H1 (cell line): ENCODE data around the gene ZNF516. TPM values are rescaled to one million over a fixed set of nuclear protein-coding genes. Genes with fewer than 3 reads are reported as not detected.
A peak's percentile ranks its signal among the peaks of the same experiment; 100 is the strongest.

Experiments used
- CTCF ChIA-PET: fragments of 300-600 bp; sonication (Branson Sonifier 250); formaldehyde crosslinking; loops from one replicate; lab custom pipeline; 2021; ENCODE audit not compliant: partially characterized antibody; lab: Charles Lee
- POLR2A ChIA-PET: fragments of 300-600 bp; sonication (Branson Sonifier 250); formaldehyde crosslinking; loops from one replicate; lab custom pipeline; 2021; ENCODE audit warnings: inconsistent platforms; ENCODE audit not compliant: partially characterized antibody; lab: Charles Lee
- DNase-seq, 2 experiments: peaks; one replicate each; pipeline versions ENCODE4 v3.0.0 to v3.0.0-alpha.2; 2010 to 2022; ENCODE audit warnings: low spot score in 2 of 2, low read depth in 1 of 2, mixed read lengths in 1 of 2
- FAIRE-seq: peaks from 2 replicates; lab custom pipeline; 2011; peaks lifted over from hg19 to GRCh38; lab: Jason Lieb, UNC
- H2AFZ ChIP-seq: 2 replicates; pipeline ENCODE4 v1.8.1; 2012; ENCODE audit warnings: low read length, inconsistent platforms
- H2AK5ac ChIP-seq: 2 replicates; pipeline ENCODE4 v1.6.1; 2013; ENCODE audit warnings: low read depth, low read length
- H2BK120ac ChIP-seq: replicated peaks from 2 replicates; pipeline ENCODE3; 2013; ENCODE audit warnings: low read depth, low read length, inconsistent platforms
- H2BK12ac ChIP-seq: 2 replicates; pipeline ENCODE4 v1.6.1; 2013; ENCODE audit warnings: low read depth, low read length
- H2BK15ac ChIP-seq: 2 replicates; pipeline ENCODE4 v1.6.1; 2013; ENCODE audit warnings: low read length
- H2BK20ac ChIP-seq: 2 replicates; pipeline ENCODE4 v1.6.1; 2013; ENCODE audit warnings: low read length
- H2BK5ac ChIP-seq: 2 replicates; pipeline ENCODE4 v1.6.1; 2013; ENCODE audit warnings: low read depth, low read length
- H3K14ac ChIP-seq: 2 replicates; pipeline ENCODE4 v1.6.1; 2013; ENCODE audit warnings: inconsistent platforms; ENCODE audit not compliant: insufficient read length
- H3K18ac ChIP-seq: 2 replicates; pipeline ENCODE4 v1.6.1; 2013; ENCODE audit warnings: low read length; ENCODE audit errors: extremely low read depth
- H3K23ac ChIP-seq: 2 replicates; pipeline ENCODE4 v1.6.1; 2013; ENCODE audit warnings: inconsistent platforms; ENCODE audit not compliant: insufficient read length
- H3K23me2 ChIP-seq: 2 replicates; pipeline ENCODE4 v1.6.1; 2013; ENCODE audit warnings: low read depth, low read length
- H3K27ac ChIP-seq: 2 replicates; pipeline ENCODE4 v1.6.1; 2011; ENCODE audit warnings: low read depth, low read length, inconsistent platforms
- H3K27me3 ChIP-seq, 4 experiments: replicated peaks in 1 of 4; 1 replicate in 1 of 4; 2 replicates in 3 of 4; pipeline versions ENCODE4 v1.6.1 to v1.8.1; 2011 to 2013; ENCODE audit warnings: low read length in 3 of 4, mild to moderate bottlenecking in 3 of 4, inconsistent platforms in 2 of 4, mixed read lengths in 2 of 4, moderate library complexity in 1 of 4; ENCODE audit not compliant: control insufficient read depth in 3 of 4, insufficient read depth in 3 of 4; ENCODE audit errors: extremely low read depth in 1 of 4
- H3K36me3 ChIP-seq, 4 experiments: 2 replicates each; pipeline versions ENCODE4 v1.6.1 to v1.8.1; 2011 to 2013; ENCODE audit warnings: mild to moderate bottlenecking in 4 of 4, low read length in 3 of 4, moderate library complexity in 2 of 4, control low read depth in 1 of 4, inconsistent platforms in 1 of 4; ENCODE audit not compliant: insufficient read depth in 4 of 4, control insufficient read depth in 2 of 4
- H3K4ac ChIP-seq: replicated peaks from 2 replicates; pipeline ENCODE3; 2013; ENCODE audit warnings: low read length, low read depth, mixed read lengths, inconsistent platforms; ENCODE audit not compliant: insufficient read length
- H3K4me1 ChIP-seq, 4 experiments: replicated peaks in 1 of 4; 1 replicate in 1 of 4; 2 replicates in 3 of 4; pipeline versions ENCODE4 v1.6.1 to v1.8.1; 2011 to 2013; ENCODE audit warnings: low read length in 3 of 4, inconsistent platforms in 2 of 4, mixed read lengths in 1 of 4; ENCODE audit not compliant: insufficient read depth in 4 of 4, control insufficient read depth in 3 of 4
- H3K4me2 ChIP-seq, 2 experiments: 2 replicates each; pipeline versions ENCODE4 v1.6.1 to v1.8.1; 2011 to 2013; ENCODE audit warnings: low read depth in 2 of 2, low read length in 2 of 2, control low read depth in 1 of 2, inconsistent platforms in 1 of 2, mild to moderate bottlenecking in 1 of 2; ENCODE audit not compliant: insufficient read depth in 1 of 2
- H3K4me3 ChIP-seq, 4 experiments: fragments of 200-600, 300-600 bp in 1 of 4; sonication (generic), shearing (Covaris generic), sonication (Bioruptor Twin) in 1 of 4; 2 replicates each; pipeline versions ENCODE4 v1.5.1 to v1.8.1; 2011 to 2016; ENCODE audit warnings: low read length in 4 of 4, low read depth in 3 of 4, control low read depth in 2 of 4, inconsistent platforms in 2 of 4, mild to moderate bottlenecking in 2 of 4, mixed read lengths in 1 of 4, moderate library complexity in 1 of 4; ENCODE audit not compliant: insufficient read depth in 2 of 4; ENCODE audit errors: extremely low read depth in 1 of 4
- H3K56ac ChIP-seq: replicated peaks from 2 replicates; pipeline ENCODE3; 2013; ENCODE audit warnings: low read depth, mild to moderate bottlenecking, mixed read lengths, low read length, inconsistent platforms; ENCODE audit not compliant: insufficient read length
- H3K79me1 ChIP-seq: 2 replicates; pipeline ENCODE4 v1.6.1; 2013; ENCODE audit warnings: low read depth, low read length, control low read depth
- H3K79me2 ChIP-seq, 2 experiments: 2 replicates each; pipeline versions ENCODE4 v1.6.1 to v1.8.1; 2012 to 2013; ENCODE audit warnings: low read length in 2 of 2, mild to moderate bottlenecking in 2 of 2, inconsistent platforms in 1 of 2; ENCODE audit not compliant: insufficient read depth in 2 of 2, control insufficient read depth in 1 of 2
- H3K9ac ChIP-seq, 4 experiments: replicated peaks in 1 of 4; 1 replicate in 1 of 4; 2 replicates in 3 of 4; pipeline versions ENCODE4 v1.6.1 to v1.8.1; 2011 to 2013; ENCODE audit warnings: low read depth in 3 of 4, low read length in 3 of 4, control low read depth in 2 of 4, mild to moderate bottlenecking in 2 of 4, moderate library complexity in 2 of 4, inconsistent platforms in 1 of 4; ENCODE audit errors: extremely low read depth in 1 of 4
- H3K9me3 ChIP-seq, 2 experiments: 2 replicates each; pipeline versions ENCODE4 v1.6.1 to v1.8.1; 2012 to 2013; ENCODE audit warnings: mild to moderate bottlenecking in 2 of 2, moderate library complexity in 2 of 2, control low read depth in 1 of 2, inconsistent platforms in 1 of 2, low read depth in 1 of 2, low read length in 1 of 2, mixed read lengths in 1 of 2; ENCODE audit not compliant: insufficient read depth in 2 of 2
- H4K20me1 ChIP-seq, 2 experiments: replicated peaks in 1 of 2; 2 replicates each; pipeline versions ENCODE3 to v1.8.1; 2011 to 2013; ENCODE audit warnings: inconsistent platforms in 2 of 2, low read length in 2 of 2, mild to moderate bottlenecking in 1 of 2; ENCODE audit not compliant: insufficient read depth in 2 of 2, control insufficient read depth in 1 of 2
- H4K5ac ChIP-seq: 2 replicates; pipeline ENCODE4 v1.6.1; 2013; ENCODE audit warnings: low read length, low read depth, mixed read lengths, inconsistent platforms; ENCODE audit not compliant: insufficient read length
- H4K8ac ChIP-seq: 2 replicates; pipeline ENCODE4 v1.8.0; 2013; ENCODE audit warnings: mild to moderate bottlenecking, moderate library complexity, low read length, inconsistent platforms; ENCODE audit not compliant: insufficient read depth; ENCODE audit errors: extremely low read depth
- H4K91ac ChIP-seq: replicated peaks from 2 replicates; pipeline ENCODE3; 2013; ENCODE audit warnings: low read length, mixed read lengths, inconsistent platforms; ENCODE audit not compliant: insufficient read length
- CTCF ChIP-seq, 3 experiments: IDR thresholded peaks; 1 replicate in 2 of 3; 2 replicates in 1 of 3; pipeline versions ENCODE4 v1.5.1 to v1.6.1; 2011; ENCODE audit warnings: low read length in 3 of 3, mild to moderate bottlenecking in 3 of 3, inconsistent platforms in 2 of 3, low read depth in 1 of 3, moderate library complexity in 1 of 3; ENCODE audit not compliant: insufficient read depth in 1 of 3; ENCODE audit errors: control extremely low read depth in 1 of 3
- SUZ12 ChIP-seq: fragments of 200-600 bp; sonication (generic); IDR thresholded peaks from 2 replicates; pipeline ENCODE4 v1.6.1; 2012; ENCODE audit warnings: mild to moderate bottlenecking, inconsistent platforms, low read length, moderate library complexity, mixed read lengths
- WGBS, 2 experiments: shearing (Covaris generic) in 1 of 2; methylation state at CpG; one replicate each; pipeline versions ENCODE4 v1.1.6 to v1.1.7; 2013 to 2015; ENCODE audit warnings: low lambda C conversion rate in 2 of 2, mixed read lengths in 2 of 2, inconsistent platforms in 1 of 2, low coverage in 1 of 2, missing lambda C conversion rate in 1 of 2; ENCODE audit not compliant: insufficient replicate concordance in 2 of 2, insufficient coverage in 1 of 2, insufficient read length in 1 of 2; ENCODE audit errors: extremely low coverage in 1 of 2, missing lambda C conversion rate in 1 of 2; 5-methylcytosine and 5-hydroxymethylcytosine counted together
- polyA plus RNA-seq, 7 experiments: library from polyadenylated mRNA; depleted of rRNA in 3 of 7; stranded (reverse) in 5 of 7; unstranded in 2 of 7; fragments of >200 nt in 5 of 7; fragments of 200-250 nt in 2 of 7; gene quantifications; 1 replicate in 5 of 7; 2 replicates in 1 of 7; 4 replicates in 1 of 7; pipeline versions ENCODE4 v1.2.1 to v1.2.3, GENCODE V29; 2011 to 2013; ENCODE audit warnings: missing spikeins in 2 of 7, mixed read lengths in 2 of 7
- total RNA-seq: library from RNA; stranded (reverse); fragmentation: NEBNext Ultra II Directional; extraction: Animal tissue kit (Norgen Biotek cat#: 25700); gene quantifications from 2 replicates; pipeline ENCODE4 v1.2.1, GENCODE V29; 2021

ZNF516 gene
- total and polyA plus RNA-seq, 2 of the 8 experiments (the other 6 are each of a cell fraction or from before 2014, with no cell fraction given): 7.3 to 17.0 TPM

GRCh38 chr18:76451396-76452331, 43.4 kb downstream of the ZNF516 start:
- H2AK5ac ChIP-seq: no peak overlapping the region
- peak in 1 of 2 experiments; percentile 43 for DNase-seq
- H3K56ac ChIP-seq: no peak overlapping the region
- 15% methylated on average over 28 of the region's 28 CpGs; no CpG with 5 or more reads in 1 of the 2 experiments for WGBS, 2 experiments
- H2BK120ac ChIP-seq: no peak overlapping the region
- H3K36me3 ChIP-seq: no peaks in the 10 kb centered on the region
- no peak overlapping the region for H3K27ac ChIP-seq
- H3K23ac ChIP-seq: no peak overlapping the region
- peaks cover 0 to 26% of the 10 kb centered on the region in 2 experiments; a peak in 1 of 4 replicates for H3K79me2 ChIP-seq
- H3K14ac ChIP-seq: no peak overlapping the region
- no peak for FAIRE-seq
- 0 out of 2 replicates have a peak overlapping the region, but pooled peaks have one; percentile 63 for H2BK12ac ChIP-seq
- no peak overlapping the region for H4K5ac ChIP-seq
- CTCF ChIA-PET: interaction anchor here (0.8 to 3.0 kb wide), 9 partner anchors 9 to 206 kb away, joined by 3 to 8 read pairs (median 5); no protein-coding TSS in a partner anchor
- no peak overlapping the region; a peak in 2 of 7 replicates for H3K9ac ChIP-seq
- no peaks in the 10 kb centered on the region; the same call in 1 of the 2 replicates for H3K79me1 ChIP-seq
- no peak overlapping the region for H4K8ac ChIP-seq
- peaks cover 7 to 9% of the 10 kb centered on the region in 2 experiments for H4K20me1 ChIP-seq
- peaks cover 13% of the 10 kb centered on the region for H3K23me2 ChIP-seq
- peak overlapping the region; percentile 91 to 92 for H3K4me2 ChIP-seq
- H2BK20ac ChIP-seq: no peak overlapping the region
- H2BK5ac ChIP-seq: peak overlapping the region; percentile 71; the same call in 1 of the 2 replicates
- H3K18ac ChIP-seq: no peak overlapping the region
- no peak overlapping the region for H4K91ac ChIP-seq
- no peaks in the 10 kb centered on the region for H3K9me3 ChIP-seq
- peak overlapping the region; percentile 40 to 62 (median 54); a peak in 7 of 8 replicates for H3K4me3 ChIP-seq
- no peak overlapping the region for H2AFZ ChIP-seq
- H3K4ac ChIP-seq: no peak overlapping the region
- TF ChIP-seq SUZ12: peak; percentile 14; the same call in 1 of the 2 replicates
- no peak for TF ChIP-seq CTCF (IDR thresholded peaks at IDR 0.05; ENCODE audit: control extremely low read depth in 1 of 3, insufficient read depth in 1 of 3, low read depth in 1 of 3, low read length in 3 of 3)
- peaks cover 8 to 20% (median 17%) of the 10 kb centered on the region in 4 experiments for H3K4me1 ChIP-seq
- no peak overlapping the region for H2BK15ac ChIP-seq
- H3K27me3 ChIP-seq: peaks cover 0 to 22% (median 15%) of the 10 kb centered on the region in 4 experiments; a peak in 5 of 7 replicates
- POLR2A ChIA-PET: interaction anchor here (0.7 to 1.3 kb wide), 2 partner anchors 36 to 42 kb away, joined by 3 to 4 read pairs; no protein-coding TSS in a partner anchor
